Fibroblast of skin of left quadriceps (primary cell): ENCODE data around the gene SLC40A1.

Source experiments
- DNase-seq, 2 experiments: peaks; one replicate each; pipeline ENCODE4 v3.0.0-alpha.2; 2013; ENCODE audit warnings: low read depth in 2 of 2

SLC40A1 gene

GRCh38 chr2:189541591-189541990 is 39.0 kb downstream of the SLC40A1 start:
- DNase-seq, result no peak

GRCh38 chr2:189540551-189540950 is 40.0 kb downstream of the SLC40A1 start:
- no peak for DNase-seq

DNA sequence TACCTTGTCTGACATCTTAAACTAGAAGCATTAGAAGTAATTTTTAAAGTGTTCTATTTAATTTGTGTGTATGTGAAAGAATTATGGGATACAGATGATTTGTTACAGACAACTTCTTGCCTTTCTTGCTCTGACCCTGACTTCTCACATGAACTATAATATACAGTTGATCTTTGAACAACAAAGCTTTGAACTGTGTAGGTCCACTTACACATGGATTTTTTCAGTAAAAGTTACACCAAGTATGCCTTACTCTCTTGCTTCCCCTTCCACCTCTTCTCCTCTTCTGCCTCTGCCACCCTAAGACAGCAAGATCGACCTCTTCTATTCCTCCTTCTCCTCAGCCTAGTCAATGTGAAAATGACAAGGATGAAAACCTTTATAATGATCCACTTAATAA is 42.2 kb downstream of the SLC40A1 start:
- no peak for DNase-seq

- no peak for DNase-seq
Observed at GRCh38 chr2:189536830-189537229, 43.8 kb downstream of the SLC40A1 start.

DNA sequence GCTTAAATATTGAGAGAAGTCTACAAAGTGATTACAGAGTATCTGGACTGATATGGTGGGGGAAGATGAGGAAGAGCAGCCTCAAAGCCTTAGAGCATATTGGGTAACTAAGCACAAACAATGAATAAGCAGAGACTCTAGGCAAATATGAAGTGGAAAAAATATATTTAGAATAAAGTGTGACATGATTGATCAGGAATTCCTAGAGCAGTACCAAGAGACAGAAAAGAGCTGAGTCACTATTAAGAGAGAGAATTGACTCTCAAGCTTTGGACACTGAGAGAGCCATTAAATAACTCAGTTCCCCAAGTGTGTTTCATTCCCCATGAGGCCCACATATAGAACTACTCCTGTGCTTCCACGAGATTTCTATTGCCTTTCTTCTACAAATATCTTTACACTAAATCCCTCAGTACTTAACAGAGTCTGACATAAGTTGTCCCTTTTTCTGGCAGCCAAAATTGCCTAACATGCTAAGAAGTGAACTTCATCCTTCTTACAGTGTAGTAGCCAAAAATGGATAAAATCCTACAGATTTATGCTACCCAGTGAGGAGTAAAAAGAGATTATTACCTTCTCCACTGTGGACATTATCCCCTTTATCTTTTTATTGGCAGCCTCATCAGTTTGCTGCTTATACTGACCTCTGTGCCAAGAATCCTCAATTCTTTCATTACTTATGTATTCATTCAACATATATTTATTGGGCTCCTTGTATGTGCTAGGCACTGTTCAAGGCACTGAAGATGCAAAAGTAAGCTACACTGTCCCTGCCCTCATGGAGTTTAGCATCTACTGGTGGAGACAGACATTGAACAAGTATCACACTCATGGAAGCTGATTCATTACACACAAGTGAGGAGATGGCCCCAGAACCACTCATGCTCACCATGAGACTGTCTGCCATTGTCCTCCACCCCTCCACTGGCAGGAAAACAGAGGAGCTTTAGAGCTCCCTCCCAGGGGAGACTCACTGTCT is 45.4 kb downstream of the SLC40A1 start:
- DNase-seq, result peak; percentile 51 to 56

- peak in 1 of 2 experiments; percentile 10 for DNase-seq
Observed at GRCh38 chr2:189533288-189534035, 47.1 kb downstream of the SLC40A1 start.

DNA sequence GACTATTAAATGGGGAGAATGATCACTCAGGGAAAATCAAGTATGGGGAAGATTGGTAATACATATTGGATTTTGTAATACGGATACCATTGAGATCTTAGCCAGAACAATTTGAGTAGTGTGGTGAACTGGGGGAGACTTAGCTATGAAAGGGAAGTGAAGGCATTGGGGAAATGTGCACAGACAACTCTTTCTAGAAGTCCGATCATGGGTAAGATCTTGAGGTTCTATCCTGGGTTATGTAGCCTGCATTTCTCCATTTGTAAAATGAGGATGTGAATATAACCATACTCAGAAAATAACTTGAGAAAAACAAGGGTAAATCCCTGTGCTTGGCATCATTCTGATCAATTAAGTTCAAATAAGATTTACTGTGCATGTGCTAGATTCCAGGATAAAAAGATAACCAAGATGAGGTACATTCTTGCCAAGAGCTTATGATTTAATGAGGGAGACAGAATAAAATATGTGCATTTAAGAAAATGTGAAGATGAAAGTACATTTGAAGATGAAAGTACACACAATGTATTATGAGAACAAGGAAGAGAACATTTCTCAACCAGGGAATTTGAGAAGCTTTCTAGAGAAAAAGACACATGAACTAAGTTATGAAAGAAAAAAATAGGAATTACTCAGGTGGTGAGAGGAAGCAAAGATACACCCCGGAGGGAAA is 49.5 kb downstream of the SLC40A1 start:
- DNase-seq, result no peak

DNA sequence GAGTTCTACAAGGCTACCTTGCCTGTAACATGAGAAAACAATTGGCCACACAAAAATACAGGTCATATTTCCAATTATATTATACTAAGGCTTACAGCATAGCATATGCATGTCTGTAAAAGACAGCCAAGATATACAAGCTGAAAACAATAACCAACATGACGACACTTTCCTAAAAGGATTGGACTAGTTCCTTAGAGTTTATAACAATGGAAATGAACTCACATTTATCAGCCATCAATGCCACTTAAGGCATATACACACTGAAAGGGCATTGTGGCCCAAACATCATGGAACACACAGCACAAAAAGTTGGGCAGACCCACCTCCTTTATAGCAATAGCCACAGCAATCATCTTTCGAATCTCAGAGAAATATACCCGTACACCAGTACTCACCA is 52.0 kb downstream of the SLC40A1 start:
- DNase-seq, result no peak

DNA sequence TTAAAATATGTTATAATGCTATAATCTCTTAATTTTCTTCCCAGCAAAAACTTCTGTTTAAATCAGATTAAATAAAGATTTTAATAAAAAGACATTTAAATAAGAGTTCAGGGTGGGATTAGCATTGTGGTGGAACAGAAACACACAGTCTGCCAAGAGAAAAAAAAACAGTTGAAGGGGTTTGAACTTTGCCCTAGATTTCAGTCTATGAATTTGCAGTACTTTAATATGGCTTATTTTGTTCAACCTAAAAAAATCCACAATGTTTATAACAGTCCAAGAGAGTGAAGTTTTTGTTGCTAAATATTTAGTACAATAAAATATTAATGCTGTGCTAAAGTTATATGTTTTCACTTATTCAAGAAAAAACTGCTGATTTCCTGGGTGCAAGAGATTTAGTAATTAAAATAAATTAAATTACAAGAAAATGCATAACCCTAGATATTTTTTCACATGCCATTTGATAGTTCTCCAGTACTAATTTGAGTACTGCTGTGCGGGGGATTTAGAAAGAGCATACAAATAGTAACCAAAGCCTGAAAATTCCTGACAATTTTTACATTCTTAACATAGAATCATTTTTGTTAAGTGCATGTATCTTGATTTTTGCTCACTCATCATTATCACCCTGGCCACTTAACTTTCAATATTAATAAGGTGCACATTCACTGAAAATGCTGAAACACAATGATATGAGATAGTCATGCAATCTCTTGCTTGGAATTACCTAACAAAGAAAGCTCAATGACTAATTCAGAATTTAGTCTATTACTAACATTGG is 52.6 kb downstream of the SLC40A1 start:
- DNase-seq, result no peak

- DNase-seq, result no peak
Observed at GRCh38 chr2:189527041-189527750, 53.4 kb downstream of the SLC40A1 start.

GRCh38 chr2:189526241-189526640 is 54.3 kb downstream of the SLC40A1 start:
- no peak for DNase-seq

- no peak for DNase-seq
Observed at GRCh38 chr2:189524746-189525145, 55.8 kb downstream of the SLC40A1 start.

DNA sequence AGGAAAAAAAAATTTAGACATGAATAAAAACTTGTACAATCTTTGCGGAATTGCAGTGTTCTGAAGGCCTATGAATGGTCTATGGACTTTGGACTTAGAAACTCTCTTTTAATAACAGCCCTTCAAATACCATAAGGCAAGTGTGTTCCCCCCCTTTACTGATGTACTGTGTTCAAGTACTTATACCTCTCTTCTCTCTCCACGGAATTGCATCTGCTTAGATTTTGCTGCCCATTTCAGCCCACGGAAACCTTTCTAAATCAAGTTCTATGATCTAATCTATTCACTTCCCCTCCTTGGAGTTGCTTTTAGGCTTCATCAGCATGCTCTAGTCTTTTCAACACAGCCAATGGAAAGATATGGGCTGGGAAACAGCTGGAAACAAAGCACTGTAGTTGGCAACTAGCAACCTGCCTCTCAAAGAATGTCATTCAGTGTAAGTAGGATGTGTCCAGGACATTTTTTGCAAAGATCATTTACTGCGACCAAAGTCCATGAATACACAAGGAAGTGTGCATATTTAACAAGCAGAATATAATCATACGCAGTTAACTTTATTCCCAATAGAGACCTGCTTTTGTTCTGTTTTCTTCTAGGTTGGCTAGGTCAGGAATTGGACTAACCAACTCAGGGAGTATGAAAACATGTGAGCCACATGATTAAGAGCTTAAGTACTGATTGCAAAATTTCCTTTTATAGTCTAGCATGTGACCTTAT is 58.0 kb downstream of the SLC40A1 start:
- DNase-seq, result no peak

GRCh38 chr2:189521699-189522434 is 58.7 kb downstream of the SLC40A1 start:
- DNase-seq, result no peak

DNA sequence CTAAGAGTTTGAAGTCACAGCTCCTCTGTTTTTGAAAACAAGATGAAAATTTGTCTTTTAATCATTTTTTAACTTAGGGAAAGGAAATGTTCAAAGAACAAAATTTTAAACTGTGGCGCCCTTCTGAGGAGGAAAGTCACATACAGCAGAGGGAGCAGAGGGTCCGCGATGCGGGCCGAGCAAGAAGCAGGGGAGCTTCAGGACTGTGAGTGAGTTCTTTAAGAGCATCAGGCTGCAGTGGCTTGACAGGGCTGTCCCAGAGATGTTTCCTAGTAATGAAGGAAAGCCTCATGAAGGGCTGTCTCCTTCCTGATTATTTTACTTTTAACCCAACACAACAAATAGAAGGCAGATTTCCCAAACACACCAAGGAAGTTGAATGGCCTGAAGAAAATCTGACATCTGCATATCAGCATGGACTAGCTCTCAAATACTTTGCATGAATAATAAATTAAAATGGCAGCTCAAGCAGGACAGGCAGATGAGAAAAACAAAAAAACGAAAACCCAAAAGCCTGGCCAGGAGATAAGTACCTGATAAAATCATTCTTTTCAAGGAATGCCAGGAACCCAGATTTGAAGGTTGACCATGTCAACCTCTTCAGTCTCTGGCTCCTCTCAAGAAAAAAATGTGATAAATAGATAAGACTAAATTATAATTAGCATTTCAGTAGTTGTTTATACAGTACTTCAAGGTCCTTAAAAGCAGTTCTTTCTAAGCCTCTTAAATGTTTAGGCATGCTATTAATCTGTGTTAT is 60.8 kb downstream of the SLC40A1 start:
- DNase-seq, result no peak

GRCh38 chr2:189517847-189518535 is 62.6 kb downstream of the SLC40A1 start:
- peak; percentile 12 to 24 for DNase-seq

DNA sequence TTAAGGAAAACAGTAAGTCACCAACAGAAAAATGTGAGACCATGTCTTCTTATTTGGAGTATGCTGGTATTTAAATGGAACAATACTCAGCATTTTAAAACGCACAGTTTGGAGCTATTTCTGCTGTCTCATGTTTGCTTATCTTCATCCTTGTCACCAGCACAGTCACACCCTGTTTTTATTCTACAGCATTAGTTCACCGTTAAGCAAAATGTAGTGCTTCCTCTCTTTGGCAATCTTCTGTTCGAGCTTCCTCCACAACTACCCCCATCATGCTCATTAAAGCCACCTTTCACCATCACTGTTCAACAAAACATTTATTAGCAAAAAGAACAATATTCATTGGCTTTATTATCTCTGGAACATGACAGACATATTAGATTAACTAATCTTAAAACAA is 64.0 kb downstream of the SLC40A1 start:
- DNase-seq, result no peak

DNA sequence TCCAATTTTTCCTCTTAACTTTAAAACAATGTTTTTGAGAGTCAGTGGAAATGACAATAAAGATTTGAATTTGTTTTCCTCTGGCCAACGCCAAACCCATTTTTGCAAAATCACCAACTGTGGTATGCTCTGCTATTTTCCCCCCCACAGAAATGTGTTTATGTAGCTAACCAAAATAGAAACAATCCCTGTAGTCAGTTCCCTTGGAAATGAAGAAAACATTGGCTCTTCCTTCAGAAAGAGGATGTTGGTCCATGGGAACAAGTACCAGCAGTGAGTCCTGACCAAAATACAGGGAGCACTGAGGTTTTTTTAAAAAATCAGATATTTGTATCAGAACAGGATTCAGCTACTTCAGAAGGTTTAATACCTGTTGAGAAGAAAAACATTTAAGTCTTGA is 65.3 kb downstream of the SLC40A1 start:
- DNase-seq, result no peak
